ES-I3 (cell line): ENCODE measurements around the gene ZNF521.

Experiments
- H3K36me3 ChIP-seq: 2 replicates; pipeline ENCODE4 v1.6.1; 2013; ENCODE audit warnings: mild to moderate bottlenecking, low read length, control low read depth, moderate library complexity; ENCODE audit not compliant: insufficient read depth
- H3K4me1 ChIP-seq: 2 replicates; pipeline ENCODE4 v1.6.1; 2013; ENCODE audit warnings: mild to moderate bottlenecking, control low read depth, low read length; ENCODE audit not compliant: insufficient read depth
- H3K9ac ChIP-seq: 2 replicates; pipeline ENCODE4 v1.6.1; 2013; ENCODE audit warnings: low read depth, mild to moderate bottlenecking, low read length, moderate library complexity
- H3K9me3 ChIP-seq: 2 replicates; pipeline ENCODE4 v1.6.1; 2013; ENCODE audit warnings: mild to moderate bottlenecking, low read length, moderate library complexity; ENCODE audit not compliant: control insufficient read depth, insufficient read depth

ZNF521 gene

DNA sequence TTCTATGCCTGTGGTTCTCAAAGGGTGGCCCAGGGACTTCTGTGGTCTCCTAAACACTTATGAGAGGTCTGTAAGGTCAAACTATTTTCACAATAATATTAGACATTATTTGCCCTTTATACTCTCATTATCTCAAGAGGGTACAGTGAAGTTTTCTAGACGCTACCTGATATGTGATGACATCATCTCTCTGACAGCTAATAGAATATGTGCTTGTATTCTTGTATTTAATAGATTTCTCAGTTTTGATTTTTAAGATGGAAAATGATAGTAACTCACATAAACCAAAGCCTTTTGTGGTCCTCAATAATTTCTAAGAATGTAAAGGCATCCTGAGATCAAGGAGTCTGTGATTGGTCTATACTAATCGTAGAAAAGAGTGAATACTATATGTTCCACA is 265.1 kb downstream of the ZNF521 start:
- H3K36me3 ChIP-seq: no peaks in the 10 kb centered on the region
- H3K9me3 ChIP-seq: no peaks in the 10 kb centered on the region
- no peaks in the 10 kb centered on the region for H3K4me1 ChIP-seq
- no peak overlapping the region for H3K9ac ChIP-seq

DNA sequence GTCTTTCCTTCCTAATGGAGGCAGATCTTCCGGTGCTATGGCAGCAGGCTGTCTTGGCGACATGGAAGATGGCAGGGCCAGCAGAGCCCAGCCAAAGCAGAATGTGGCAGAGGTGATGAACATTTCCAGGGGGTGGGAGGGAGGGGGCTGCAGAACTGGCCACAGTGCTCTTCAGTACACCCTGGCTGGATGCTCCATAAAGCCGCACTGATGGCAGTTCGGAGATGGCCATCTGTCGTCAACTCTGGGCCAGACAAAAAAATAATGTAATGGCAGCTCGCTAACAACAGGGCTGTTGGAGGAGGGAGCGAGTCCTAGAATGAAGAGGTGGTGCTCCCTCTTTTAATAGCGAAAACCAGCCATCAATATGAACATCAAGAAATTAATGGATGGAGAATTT is 271.0 kb downstream of the ZNF521 start:
- Histone ChIP-seq H3K9ac (no peak overlapping the region), H3K4me1 (no peaks in the 10 kb centered on the region), H3K36me3 (no peaks in the 10 kb centered on the region), H3K9me3 (no peaks in the 10 kb centered on the region)

DNA sequence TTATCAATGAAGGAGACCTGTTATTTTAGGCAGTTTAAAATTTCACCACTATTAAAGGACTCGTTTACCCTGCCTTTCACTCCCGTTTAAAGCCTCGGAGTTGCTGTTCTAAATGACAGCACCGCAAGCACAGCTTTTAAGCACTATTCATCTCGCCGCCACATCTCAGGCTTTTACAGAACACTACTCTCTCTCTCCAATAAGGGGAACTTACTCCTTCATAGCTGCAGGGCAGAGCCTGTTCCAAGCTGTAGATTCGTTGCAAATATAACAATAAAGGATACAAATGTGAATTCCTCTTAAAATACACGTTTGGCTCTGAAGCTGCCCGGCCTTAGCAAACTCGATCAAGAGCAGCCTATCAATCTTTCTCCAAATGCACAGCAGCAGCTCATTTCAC is 271.8 kb downstream of the ZNF521 start:
- Histone ChIP-seq H3K9me3 (no peaks in the 10 kb centered on the region), H3K9ac (no peak overlapping the region), H3K36me3 (no peaks in the 10 kb centered on the region), H3K4me1 (no peaks in the 10 kb centered on the region)

DNA sequence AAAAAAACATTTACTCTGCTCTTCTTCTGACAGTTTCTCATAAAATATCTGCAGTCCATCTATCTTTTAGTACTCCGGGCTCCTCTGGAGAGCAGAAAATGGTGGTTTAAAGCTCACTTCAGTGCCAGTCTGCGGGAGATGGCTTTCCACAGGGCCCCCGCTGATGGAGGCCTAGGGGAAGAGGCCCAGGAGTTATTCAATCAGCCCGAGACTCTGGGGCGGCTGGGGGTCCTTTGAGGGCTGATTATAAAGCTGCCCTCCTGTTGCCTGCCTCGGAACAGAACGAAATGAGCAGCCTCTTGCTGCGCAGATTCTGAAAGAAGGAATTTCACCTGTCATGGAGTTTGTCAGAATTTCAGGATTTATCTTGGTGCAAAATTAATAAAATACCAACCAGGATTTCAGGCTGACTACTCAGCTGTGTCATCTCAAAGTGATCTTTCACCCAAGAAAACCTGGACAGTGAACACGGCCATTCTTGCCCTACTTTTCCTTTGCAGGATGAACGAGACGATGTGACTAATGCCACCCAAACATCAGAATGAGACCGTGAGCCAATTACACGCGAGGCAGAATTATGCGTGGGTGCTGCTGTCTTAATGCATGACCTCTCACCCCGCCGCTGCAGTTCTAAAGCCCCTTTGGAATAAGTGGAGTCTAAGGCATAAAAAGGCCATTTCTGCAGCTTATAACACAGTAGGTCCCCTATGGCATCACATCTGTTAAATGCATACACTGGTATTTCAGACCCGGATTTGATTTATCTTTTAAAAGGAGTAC is 273.8 kb downstream of the ZNF521 start:
- H3K9me3 ChIP-seq: no peaks in the 10 kb centered on the region
- H3K4me1 ChIP-seq: peaks cover 5% of the 10 kb centered on the region; the same call in 1 of the 2 replicates
- no peaks in the 10 kb centered on the region for H3K36me3 ChIP-seq
- no peak overlapping the region for H3K9ac ChIP-seq

DNA sequence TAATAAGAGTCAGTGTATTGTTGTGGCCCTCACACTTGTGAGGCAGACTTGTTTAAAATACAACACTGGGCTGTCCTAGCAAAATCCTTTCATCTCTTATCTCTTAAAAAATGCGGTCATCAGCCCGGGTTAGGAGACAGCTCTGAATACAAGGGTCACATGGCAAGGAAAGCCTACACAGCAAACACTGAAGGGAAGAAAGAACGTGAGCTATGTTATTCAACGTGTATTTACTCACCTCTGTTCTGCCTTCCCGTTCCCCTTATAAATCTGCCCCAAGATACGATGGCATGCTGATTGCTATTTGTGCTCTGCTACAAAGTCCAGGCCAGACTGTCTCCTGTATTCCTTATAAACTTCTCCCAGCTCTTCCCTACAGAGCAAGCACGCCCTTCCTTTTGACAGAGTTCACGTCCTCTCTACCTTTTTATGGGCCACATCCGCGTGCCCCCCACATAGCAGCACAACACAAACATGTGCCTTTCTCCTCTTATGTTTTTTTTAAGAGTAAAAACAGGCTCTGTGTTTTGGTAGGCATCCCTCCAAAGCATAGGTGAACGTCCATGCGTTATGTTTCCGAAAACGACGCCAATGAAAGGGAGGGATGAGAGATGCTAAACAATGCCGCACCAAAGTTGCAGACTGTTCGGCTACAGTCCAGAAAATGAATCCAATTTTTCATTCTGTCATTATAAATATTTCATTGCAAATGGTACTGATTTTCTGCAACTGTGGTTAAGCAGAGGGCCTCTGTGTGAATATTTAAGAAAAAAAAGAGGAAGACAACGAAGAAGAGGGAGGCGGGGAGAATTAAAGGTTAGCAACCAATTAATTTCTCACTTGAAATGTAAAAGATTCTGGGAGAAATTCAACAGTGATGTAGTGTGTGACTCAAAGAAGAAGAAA is 274.7 kb downstream of the ZNF521 start:
- Histone ChIP-seq H3K4me1 (peaks cover 5% of the 10 kb centered on the region; the same call in 1 of the 2 replicates), H3K9me3 (no peaks in the 10 kb centered on the region), H3K36me3 (no peaks in the 10 kb centered on the region), H3K9ac (no peak overlapping the region)

DNA sequence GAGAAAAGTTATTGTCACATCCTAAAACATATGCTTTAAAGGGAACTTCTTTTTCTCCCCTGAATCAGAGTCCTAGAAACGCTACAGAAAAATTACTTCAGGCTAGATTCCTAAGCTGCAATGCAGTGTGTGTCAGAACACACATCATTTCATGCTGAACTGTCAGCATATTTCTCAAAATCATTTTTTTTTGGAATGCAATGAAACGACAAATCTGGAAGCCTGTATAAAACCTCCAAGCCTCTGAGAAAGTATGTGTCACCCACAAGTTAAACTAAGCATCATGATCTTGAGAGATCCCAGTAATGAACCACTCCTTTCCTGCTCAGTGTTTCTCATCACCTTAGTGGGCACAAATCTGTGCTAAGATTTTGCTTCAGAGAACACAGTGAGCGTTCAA is 276.2 kb downstream of the ZNF521 start:
- H3K36me3 ChIP-seq: no peaks in the 10 kb centered on the region
- H3K4me1 ChIP-seq: peaks cover 5% of the 10 kb centered on the region; the same call in 1 of the 2 replicates
- no peaks in the 10 kb centered on the region for H3K9me3 ChIP-seq
- H3K9ac ChIP-seq: no peak overlapping the region

DNA sequence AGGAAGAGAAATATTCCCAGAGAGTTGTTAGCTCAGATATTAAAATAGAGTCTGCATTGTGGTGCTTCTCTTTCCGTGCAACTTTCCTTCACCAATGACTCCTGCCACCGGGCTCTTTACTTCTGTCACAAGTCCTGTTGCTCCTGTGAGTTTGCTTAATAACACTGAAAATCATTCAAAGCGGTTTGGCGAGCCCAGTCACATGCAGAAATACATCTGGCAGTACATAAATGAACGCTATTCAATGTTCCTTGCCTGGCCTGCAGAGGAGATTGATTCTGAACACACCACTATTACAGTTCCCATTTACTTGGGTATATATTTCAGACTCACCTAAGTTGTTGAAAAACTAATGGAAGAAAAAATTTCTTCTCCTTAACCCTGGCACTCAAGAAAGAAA is 276.6 kb downstream of the ZNF521 start:
- Histone ChIP-seq H3K36me3 (no peaks in the 10 kb centered on the region), H3K9me3 (no peaks in the 10 kb centered on the region)

DNA sequence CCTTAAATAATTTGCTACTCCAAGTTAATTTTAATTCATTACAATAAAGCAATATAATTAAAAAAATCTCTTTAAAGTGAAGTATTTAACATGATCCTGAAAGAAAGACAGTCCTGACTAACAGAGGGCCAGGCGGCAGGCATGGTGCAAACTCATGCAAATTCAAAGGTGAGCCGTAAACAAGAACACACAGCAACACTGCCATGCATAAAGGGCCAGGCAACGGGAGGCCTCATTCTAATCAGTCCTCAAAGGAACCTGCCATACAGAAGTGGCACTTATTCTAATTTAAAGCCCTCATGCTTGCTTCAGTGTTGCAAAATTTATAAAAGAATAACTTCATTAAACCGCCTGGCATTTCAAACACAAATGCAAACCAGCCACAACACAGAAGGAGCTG is 277.0 kb downstream of the ZNF521 start:
- H3K9me3 ChIP-seq: no peaks in the 10 kb centered on the region

More for the DNA sequence above, 276.6 kb downstream of the ZNF521 start:
- Histone ChIP-seq H3K9ac (no peak overlapping the region), H3K4me1 (peaks cover 5% of the 10 kb centered on the region; the same call in 1 of the 2 replicates)

DNA sequence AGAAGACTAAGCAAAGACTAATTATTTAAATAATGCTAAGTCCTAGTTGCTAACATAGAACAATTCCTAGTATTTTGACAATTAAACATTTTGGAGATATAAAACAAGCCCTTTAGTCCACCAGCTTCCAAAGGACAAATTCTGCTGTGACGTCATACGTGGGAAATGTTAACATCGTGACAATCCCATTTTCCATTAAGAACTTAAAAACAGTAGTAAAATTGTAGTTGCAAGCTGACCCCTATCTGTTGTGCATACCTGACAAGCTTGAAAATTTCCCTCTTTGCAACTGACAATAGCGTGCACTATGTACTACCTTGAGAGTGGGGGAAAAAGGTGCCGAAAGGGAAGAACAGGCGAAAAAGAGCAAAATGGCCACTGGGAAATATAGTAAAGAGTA is 279.8 kb downstream of the ZNF521 start:
- H3K9ac ChIP-seq: no peak overlapping the region
- peaks cover 5% of the 10 kb centered on the region; the same call in 1 of the 2 replicates for H3K4me1 ChIP-seq
- no peaks in the 10 kb centered on the region for H3K9me3 ChIP-seq
- no peaks in the 10 kb centered on the region for H3K36me3 ChIP-seq

More for the DNA sequence above, 277.0 kb downstream of the ZNF521 start:
- Histone ChIP-seq H3K36me3 (no peaks in the 10 kb centered on the region), H3K9ac (no peak overlapping the region), H3K4me1 (peaks cover 5% of the 10 kb centered on the region; the same call in 1 of the 2 replicates)

DNA sequence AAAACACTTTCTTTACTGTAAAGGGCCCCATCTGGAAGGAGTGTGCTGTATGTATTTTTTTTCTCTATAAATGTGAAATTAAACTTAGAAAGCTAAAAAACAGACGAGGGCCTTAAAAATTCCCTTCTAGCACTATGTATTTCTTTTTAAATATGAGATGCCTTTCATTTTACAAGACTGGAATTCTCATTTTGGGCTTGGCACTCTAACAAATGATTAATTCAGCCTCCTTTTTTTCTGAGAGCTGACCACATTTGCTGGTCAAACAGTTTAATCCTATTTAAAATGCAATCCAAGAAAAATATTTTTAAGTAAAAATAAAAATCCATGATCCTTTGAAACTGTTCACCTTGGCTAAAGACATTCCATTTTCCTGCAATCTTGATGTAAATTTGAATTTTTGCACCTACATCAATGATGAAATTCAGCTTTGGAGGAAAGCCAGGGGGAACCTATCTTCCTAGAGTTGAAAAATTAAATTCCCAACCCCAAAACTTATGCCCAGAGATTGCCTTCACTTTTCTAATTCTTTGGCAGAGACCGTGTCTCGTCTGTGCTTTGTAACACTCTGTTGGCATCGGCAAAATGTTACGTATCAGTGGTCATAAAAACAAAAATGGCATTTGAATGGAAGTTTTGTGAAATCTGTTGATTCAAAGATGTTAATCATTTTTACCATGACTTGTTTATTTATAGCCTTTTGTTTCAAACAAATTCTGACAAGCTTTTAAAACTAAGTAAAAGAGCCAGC is 284.5 kb downstream of the ZNF521 start:
- H3K4me1 ChIP-seq: no peaks in the 10 kb centered on the region

DNA sequence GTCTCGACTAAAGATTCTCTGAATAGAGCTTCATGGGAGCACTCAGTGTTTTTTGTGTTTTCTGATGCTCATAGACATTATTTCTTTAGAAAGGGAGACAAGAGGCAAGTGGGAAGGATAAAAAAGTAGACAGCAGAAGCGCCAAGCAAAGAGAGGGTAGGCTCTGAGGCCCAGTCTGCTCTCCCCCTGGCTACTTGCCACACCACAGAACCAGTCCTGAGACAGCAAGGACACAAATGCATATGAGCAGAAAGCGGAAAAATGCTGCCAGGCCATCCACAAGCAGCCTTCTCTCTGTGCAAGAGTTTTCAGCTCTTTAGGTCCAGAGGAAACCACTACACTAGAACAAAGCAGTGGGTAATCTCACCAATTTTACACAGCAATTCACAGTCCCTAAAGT is 285.4 kb downstream of the ZNF521 start:
- no peaks in the 10 kb centered on the region for H3K36me3 ChIP-seq
- no peaks in the 10 kb centered on the region for H3K4me1 ChIP-seq
- H3K9me3 ChIP-seq: no peaks in the 10 kb centered on the region
- no peak overlapping the region for H3K9ac ChIP-seq

More for the DNA sequence above, 284.5 kb downstream of the ZNF521 start:
- H3K9ac ChIP-seq: no peak overlapping the region
- no peaks in the 10 kb centered on the region for H3K9me3 ChIP-seq
- no peaks in the 10 kb centered on the region for H3K36me3 ChIP-seq

DNA sequence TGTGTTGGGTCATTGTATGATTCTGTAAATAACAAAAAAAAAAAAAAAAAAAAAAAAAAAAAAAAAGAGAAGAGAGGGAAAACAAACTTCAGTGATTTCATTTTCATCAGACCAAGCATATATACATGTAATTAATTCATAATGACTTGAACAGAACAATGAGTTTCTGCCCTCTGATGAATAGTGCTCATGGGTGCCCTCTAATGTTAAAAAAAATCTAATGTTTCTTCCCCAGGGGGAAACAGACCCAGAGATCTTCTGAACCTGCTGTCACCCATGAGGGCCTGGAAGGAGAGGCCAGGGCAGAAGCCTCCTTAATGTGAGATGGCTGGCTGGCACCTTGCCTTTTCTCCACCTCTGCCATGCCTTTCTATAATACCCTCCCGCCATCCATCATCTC is 289.2 kb downstream of the ZNF521 start:
- H3K4me1 ChIP-seq: no peaks in the 10 kb centered on the region
- H3K9me3 ChIP-seq: no peaks in the 10 kb centered on the region
- no peaks in the 10 kb centered on the region for H3K36me3 ChIP-seq
- no peak overlapping the region for H3K9ac ChIP-seq

DNA sequence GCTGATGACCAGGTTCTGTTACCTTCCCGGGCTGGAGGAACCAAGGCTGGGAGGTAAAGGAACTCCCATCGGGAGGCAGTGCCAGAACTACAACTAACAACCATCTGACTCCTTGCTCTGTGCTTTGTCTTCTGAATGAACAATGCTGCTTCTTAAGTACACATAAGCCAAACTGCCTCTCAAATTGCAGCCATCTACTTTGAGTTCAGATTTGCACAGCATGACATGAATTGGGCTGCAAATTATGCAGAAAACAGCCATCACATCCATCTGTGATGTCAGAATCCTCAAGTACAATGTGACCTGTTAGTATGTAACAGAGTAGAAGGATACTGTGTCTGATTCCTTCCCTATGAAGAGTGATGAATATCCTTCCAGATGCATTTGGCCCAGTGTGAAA is 290.6 kb downstream of the ZNF521 start:
- no peaks in the 10 kb centered on the region for H3K4me1 ChIP-seq

DNA sequence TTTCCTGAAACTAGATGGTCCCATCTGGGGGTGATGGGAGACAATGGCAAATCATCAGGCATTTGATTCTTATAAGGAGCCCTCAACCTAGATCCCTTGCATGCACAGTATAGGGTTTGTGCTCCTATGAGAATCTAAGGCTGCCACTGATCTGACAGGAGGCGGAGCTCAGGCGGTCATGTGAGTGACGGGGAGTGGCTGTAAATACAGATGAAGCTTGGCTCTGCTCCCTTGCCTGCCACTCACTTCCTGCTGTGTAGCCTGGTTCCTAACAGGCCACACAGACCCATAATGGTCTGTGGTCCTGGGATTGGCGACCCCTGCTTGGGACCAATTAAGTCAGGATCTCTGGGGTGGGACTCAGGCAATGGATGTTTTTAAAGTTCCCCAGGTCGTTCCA is 293.4 kb downstream of the ZNF521 start:
- no peaks in the 10 kb centered on the region for H3K36me3 ChIP-seq
- no peak overlapping the region for H3K9ac ChIP-seq
- H3K4me1 ChIP-seq: no peaks in the 10 kb centered on the region
- no peaks in the 10 kb centered on the region for H3K9me3 ChIP-seq

More for the DNA sequence above, 290.6 kb downstream of the ZNF521 start:
- no peaks in the 10 kb centered on the region for H3K9me3 ChIP-seq
- H3K36me3 ChIP-seq: no peaks in the 10 kb centered on the region
- no peak overlapping the region for H3K9ac ChIP-seq
